ENCODE data around the gene MIEF1.

MIEF1 gene

DNA sequence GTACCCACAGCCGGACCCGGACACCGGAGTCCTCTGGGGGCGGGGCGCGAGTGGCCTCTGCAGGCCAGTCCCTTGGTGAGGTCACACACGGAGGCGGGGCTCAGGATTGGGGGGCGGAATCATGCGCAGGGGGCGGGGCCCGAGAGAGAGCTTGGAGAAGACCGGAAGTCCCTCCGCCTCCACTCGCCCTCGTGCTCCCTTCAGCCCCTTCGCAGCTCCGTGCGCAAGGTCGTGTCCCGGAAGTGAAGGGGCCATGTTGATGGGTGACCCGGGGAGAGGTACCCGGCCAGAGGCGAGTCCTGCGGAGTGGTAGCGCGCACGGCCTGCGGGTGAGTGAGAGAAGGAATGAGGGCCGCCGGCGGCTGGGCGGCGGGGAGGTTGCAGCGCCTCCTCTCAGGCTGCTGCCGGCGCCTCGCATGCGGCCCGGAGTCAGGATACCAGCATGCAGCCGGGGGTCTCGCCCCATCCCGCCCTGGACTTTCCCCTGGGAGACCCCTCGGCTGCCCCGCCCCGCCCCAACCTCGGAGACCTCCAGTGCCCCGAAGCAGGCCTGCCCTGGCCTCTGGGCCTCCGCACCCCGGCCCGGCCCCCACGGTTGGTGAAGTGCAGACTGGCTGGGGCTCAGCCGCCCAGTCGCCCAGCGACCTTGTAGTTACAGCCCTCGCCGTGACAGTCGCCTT, at the start of gene MIEF1:
MIEF1 (plus strand) TSS at position 182 of the 680 bp plus-strand sequence. CDS start 9,005 bp downstream, outside the sequence.
- DNase-seq: peak; percentile 96

DNA sequence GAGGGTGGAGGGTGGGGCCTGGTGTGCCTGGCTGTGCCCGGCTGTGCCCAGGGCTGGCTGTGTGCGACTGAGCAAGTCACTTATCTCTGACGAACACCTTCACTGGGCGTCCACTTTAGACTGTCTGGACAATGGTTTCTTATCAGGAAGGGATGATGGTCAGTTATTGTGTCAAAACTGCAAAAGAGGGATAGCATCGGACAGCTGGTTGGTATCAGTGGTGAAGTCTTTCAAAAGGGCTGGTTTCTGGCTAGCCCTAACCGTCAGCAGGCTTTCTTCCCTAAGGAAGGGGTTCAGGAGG, 49.4 kb upstream of the MIEF1 start:
- no peak for DNase-seq

- DNase-seq: no peak
Observed at GRCh38 chr22:39453765-39454378, 48.2 kb upstream of the MIEF1 start.

- DNase-seq: no peak
Observed at GRCh38 chr22:39454385-39454871, 47.7 kb upstream of the MIEF1 start.

DNA sequence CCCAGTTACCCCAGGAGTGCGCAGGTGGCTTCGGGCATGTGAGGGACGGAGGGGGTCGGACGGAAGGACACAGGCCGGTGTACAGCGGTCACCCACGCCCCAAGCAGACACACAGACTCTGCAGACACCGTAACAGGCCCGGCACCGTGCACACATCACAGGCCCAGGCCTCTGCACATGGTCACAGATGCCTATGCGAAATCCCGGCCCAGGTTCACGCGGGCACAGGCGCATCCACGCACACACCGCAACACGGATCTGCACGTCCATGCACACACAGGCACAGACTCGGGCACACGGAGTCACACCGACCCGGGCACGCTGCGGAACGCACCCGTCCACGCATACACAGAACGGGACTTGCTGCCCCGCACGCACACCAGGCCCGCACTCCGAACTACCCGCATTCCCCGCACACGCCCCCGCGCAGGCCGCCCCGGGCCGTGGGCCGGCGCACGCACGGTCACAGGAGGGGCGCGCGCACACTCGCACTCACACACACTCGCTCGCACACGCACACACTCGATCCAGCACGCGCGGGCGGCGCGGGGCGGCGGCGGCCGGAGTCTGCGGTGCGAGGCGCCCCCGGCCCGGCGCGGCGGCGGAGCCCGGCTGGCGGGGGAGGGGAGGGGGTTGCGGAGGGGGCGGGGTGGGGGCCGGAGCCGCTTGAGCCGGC, 45.4 kb upstream of the MIEF1 start, which contains the start of gene MGAT3:
MGAT3 (plus strand) TSS at position 491 of the 676 bp plus-strand sequence. CDS start 30,336 bp downstream, outside the sequence.
- DNase-seq: no peak

DNA sequence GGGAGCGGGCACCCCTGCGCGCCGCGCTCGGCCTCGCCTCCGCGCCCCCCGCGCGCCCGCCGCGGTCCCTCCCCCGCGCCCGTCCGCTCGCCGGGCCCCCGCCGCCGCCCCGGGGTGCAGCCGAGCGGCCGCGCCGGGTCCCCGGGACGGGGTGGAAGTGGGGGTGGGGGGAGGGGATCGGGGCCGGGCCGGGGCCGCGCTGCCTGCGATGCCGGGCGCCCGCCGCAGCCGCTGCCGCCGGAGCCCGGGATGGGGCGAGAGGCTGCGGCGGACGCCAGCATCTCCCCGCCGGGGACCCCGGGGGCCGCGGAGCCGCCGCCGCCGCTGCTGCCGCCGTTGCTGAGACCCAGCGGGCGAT, 44.9 kb upstream of the MIEF1 start:
- no peak for DNase-seq

- DNase-seq: no peak
Observed at GRCh38 chr22:39457556-39458443, 44.3 kb upstream of the MIEF1 start.

GRCh38 chr22:39458444-39459083, 43.5 kb upstream of the MIEF1 start:
- DNase-seq: no peak

DNA sequence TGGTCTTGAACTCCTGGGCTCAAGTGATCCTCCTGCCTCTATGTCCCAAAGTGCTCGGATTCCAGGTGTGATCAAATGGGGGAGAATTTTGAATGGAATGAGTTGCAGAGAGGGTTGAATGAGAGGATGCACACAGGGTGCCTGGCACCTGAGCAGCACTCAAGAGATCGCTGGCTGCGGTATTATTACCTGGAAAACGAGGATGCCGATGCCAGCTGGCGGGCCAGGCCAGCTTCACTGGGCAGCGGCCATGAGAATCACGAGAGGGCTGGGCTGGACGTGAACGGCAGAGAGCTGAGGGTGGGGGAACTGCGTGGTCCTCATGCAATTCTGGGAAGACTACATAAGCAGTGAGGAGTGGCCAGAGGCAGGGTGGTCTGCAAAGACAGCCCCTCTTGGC, 42.4 kb upstream of the MIEF1 start:
- no peak for DNase-seq

GRCh38 chr22:39462443-39463221, 39.5 kb upstream of the MIEF1 start:
- no peak for DNase-seq

GRCh38 chr22:39463277-39463676, 38.8 kb upstream of the MIEF1 start:
- no peak for DNase-seq

DNA sequence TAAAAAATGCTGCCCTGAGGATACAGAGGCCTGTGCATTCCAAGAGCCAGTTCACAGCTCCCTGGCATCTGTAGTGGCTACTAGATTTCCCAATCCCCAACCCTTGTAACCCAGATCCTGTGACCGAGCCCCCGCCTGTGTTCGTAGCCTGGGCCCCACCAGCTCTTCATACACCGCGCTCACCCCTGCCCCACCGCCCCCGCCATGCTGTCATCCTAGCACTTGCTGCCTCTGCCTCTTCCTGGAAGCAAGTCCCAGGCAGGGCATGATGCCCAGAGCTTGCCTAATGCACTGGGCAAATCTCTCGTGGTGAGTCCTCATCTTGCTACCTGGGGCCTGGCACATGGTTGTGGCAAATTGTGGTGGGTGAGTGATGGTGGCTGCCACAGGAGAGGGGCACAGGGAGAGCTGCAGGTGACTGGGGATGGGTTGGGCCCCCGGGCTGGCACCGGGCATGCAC, 38.1 kb upstream of the MIEF1 start:
- no peak for DNase-seq

GRCh38 chr22:39466228-39467006, 35.7 kb upstream of the MIEF1 start:
- DNase-seq: no peak

GRCh38 chr22:39467390-39467895, 34.6 kb upstream of the MIEF1 start:
- DNase-seq: no peak

- DNase-seq: no peak
Observed at GRCh38 chr22:39468487-39469325, 33.4 kb upstream of the MIEF1 start.

DNA sequence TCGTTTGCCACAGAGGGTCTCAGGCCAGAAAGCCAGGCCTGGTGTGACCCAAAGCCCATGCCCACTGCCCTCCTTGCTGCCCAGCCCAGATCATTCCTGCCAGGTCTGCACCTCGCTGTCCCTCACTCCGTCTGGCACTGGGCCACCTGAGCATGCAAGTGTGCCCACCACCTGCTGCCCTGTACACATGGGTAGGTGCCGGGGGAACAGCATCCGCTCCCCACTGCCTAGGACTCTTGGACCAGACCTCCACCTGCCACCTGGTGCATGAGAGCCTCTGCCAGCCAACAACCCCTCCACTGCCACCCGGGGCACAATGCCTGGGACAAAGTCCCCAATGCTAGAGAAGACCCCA, 32.8 kb upstream of the MIEF1 start:
- DNase-seq: no peak

DNA sequence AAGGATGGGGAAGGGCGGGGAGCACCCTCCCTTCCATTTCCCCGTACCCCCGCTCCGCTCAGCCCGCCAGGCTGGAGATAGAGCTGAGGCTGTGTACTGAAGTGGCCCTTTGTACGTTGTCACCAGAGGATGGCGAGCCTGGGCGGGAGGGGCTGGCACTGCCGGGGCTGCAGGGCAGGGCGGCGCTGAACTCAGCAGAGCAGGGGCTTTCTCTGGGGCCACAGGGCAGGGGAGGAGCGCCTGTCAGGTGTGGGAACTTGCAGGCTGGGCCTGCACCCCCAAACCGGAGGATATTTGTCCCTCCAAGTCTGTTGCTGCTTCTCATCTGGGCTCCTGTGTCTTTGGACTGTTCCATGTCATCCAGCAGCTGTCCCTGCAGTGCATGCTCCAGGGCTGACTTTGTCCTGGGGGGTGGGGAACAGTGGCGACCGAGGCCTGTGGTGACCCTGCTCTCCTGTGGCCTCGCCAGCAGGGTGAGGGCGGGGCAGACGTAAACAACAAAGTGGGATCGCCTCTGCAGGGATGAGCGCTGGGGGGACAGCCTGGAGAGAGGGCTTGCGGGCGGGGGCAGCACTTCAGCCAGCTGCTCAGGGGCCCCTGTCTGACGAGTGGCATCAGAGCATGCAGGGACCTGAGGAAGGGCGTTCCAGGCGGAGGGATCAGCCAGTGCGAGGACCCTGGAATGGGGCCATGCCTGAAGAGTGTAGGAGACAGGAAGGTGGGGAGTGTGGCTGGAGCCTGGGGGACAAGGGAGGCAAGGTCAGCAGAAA, 32.2 kb upstream of the MIEF1 start:
- DNase-seq: no peak

- no peak for DNase-seq
Observed at GRCh38 chr22:39470451-39471291, 31.4 kb upstream of the MIEF1 start.
